Stimulated activated CD4-positive, alpha-beta T cell treated with anti-CD3 and anti-CD28 coated beads, TNF-alpha, amount 100 ng/mL, for 48 hours (primary cell): Measurements from ENCODE around the gene CD3E.

Experiments
- DNase-seq, 3 donors: peaks; one replicate each; pipeline ENCODE4 v3.0.0-alpha.2; 2020; ENCODE audit warnings: low read depth in 3 of 3

The CD3E gene

DNA sequence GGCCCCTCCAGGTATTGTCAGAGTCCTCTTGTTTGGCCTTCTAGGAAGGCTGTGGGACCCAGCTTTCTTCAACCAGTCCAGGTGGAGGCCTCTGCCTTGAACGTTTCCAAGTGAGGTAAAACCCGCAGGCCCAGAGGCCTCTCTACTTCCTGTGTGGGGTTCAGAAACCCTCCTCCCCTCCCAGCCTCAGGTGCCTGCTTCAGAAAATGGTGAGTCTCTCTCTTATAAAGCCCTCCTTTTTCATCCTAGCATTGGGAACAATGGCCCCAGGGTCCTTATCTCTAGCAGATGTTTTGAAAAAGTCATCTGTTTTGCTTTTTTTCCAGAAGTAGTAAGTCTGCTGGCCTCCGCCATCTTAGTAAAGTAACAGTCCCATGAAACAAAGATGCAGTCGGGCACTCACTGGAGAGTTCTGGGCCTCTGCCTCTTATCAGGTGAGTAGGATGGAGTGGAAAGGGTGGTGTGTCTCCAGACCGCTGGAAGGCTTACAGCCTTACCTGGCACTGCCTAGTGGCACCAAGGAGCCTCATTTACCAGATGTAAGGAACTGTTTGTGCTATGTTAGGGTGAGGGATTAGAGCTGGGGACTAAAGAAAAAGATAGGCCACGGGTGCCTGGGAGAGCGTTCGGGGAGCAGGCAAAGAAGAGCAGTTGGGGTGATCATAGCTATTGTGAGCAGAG lies at the start of gene CD3E:
CD3E (plus strand) TSS at position 163 of the 681 bp plus-strand sequence; CDS start at position 386, 223 bp downstream.
- peak in 2 of 3 donors; percentile 59 to 69 for DNase-seq

DNA sequence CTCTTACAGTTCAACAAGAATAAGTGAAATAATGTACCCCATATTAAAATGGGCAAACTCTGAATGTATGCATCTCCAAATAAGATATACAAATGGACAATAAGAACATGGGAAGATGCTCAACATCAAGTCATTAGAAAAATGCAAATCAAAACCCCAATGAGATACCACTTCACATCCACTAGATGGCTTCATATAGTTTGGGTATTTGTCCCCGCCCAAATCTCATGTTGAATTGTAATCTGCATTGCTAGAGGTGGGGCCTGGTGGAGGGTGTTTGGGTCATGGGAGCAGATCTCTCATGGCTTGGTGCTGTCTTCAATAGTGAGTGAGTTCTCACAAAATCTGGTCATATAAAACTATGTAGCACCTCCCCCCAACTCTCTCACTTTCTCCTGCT lies 46.1 kb upstream of the CD3E start:
- no peak for DNase-seq

DNA sequence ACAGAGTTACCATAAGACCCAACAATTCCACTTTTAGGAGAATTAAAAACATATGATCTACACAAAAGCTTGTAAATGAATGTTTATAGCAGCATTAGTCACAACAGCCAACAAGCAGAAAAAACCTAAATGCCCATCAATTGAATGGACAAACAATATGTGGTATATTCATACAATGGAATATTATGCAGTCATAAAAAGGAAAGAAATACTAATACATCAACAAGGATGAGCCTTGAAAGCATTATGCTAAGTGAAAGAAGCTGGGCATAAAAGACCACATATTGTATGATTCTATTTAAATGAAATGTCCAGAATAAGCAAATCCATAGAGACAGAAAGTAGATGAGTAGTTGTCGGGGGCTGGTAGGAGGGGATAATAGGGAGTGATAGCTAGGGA lies 45.4 kb upstream of the CD3E start:
- DNase-seq: no peak

DNA sequence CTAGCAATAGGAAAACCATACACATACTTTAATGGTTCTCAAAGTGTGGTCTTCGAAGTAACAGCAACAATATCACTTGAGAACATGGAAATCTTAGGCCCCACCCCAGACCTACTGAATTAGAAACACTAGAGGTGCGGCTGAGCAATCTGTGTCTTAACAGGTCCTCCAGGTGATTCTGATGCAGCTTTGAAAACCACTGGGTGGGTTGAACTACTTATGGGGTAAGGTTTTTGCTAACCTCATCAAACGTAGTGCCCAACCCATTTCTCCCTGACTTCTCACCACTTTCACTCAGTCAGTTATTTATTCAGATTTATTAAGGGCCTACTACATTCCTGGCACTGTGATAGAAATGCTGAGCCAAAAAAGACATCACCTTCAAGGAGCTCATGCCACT lies 44.2 kb upstream of the CD3E start:
- DNase-seq: no peak

DNA sequence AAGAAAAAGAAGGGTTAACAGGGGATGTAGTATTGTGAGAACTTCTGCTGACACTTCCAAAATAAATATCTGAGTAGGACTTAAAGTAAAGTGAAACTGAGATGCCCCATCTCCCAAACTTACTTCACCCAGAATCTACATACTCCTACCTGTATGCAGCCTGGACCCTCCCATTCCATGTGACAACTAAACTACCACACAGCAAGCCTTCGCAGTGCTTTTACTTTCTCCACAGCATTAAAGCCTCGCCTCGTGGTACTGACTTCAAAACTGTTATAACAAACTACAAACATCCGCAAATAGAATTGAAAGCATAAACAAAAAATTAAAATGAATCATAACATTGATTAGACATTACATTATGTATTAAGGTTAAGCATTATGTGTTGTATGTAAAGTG lies 41.4 kb upstream of the CD3E start:
- no peak for DNase-seq

DNA sequence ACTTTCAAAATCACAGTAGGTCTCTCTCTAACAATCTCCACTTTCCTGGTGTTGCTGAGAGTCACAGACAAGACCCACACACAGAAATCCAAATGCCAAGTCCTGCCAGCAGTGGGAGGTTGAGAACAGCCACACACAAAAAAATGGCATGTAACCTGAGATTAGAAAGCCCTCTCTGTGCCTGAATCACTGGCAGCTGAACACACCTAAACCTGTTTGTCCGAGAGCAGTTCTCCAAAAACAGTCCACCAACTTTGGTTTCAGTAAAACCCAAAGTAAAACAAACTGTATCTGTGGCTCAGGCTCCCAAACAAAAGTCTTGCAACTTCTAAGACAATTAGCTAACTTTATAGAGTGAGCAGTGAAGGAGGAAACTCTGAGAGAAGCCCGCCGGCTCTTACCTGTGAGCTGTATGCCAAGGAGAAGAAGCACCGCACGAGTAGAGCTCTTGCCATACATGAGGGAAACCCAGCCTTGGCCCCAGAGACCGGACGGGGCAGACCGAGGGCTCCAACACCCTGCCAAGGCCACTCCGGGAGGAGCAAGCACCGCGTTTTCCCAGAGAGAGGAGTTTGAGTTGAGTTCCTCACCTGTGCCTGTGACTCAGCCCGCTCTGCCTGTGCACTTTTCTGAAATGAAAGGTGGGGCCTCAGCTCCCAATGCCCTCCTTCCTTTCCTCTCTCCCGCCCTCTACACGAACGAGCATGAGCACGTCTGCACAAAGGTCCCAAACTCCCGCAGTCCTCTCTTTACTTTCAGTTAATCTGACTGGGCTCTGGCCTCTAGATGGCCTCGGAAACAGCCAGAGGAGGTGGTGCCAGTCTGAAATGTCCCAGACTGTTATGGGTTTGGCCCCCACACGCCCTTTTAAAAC lies 40.6 kb upstream of the CD3E start, which contains the start of gene MPZL2:
MPZL2 (minus strand) TSS at position 603 of the 874 bp plus-strand sequence; CDS start at position 459, 144 bp downstream.
- no peak for DNase-seq

DNA sequence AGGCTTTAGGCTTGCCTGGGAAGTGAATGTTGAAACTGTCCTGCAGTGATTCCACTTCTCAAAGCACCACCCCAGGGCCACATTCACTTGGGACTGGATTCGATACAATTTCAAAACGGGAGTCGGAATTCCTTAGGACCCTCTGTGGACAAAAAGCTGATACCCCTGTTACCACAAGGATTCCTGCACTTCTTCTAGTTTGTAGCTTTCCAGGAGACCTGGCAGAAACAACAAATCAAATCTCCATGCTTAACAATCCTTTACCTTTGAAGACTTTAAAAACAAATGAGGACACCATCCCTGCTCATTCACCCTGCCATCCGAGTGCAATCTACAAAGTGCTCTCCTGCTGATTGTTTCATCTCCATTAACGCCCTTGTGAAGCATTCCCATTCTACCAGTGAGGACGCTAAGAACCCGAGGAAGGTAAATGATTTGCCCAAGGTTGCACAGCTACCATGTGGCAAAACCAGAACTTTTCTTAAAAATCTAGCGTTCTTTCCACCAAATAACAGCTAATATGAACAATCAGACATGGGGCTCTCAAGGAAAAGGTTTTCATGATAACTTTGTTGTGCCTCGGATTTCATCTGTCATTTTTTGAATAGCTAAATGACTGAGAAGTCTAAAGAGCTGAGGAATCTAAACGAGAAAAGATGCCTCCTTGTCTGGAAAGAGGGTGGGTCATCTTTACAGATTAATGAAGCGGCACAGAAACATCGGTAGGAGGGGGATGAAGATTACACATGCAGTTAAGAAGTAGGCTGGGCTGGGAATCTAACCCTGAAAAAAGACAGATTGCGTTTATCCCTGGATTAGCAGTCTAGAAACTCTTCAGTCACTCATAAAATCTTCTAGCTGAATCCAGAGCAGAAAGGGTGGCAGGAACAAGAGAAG lies 39.7 kb upstream of the CD3E start:
- no peak for DNase-seq

DNA sequence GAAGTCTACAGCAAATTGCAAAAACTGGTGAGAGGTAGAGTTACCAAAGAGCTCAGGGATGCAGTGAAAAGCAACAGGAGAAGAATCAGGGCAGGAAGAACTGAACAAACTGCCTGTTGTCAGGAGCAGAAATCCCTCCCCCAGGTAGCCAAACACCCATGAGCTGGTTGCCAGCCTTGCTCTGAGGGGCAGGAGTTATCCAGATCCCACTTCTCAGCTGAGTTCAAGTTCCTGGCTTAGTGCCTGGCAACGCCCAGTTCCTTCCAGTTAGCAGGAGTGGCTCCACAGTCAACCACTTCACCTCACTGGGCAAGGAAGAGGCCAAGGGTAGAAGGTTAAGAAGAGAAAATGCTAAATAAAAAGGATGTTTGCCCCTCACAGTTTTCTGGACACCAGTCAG lies 38.6 kb upstream of the CD3E start:
- no peak for DNase-seq

DNA sequence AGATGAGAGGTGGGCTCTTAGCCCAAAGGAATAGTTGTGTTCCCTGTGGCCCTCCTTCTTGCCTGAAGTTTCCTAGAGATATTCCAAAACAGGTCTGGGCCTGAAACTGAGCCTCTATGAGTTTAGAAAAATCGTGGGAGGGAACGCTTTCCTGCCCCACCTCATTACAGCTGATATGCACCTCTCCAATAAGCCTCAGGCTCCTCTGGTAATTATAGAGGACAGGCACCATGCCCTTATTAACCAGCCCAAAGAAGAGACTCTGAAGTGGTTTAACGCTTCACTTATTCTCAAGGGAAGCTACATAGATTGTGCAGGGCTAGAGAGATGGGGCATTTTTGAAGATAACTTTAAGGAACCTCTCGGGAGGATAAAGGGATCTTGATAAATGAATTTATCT lies 37.0 kb upstream of the CD3E start:
- no peak for DNase-seq

DNA sequence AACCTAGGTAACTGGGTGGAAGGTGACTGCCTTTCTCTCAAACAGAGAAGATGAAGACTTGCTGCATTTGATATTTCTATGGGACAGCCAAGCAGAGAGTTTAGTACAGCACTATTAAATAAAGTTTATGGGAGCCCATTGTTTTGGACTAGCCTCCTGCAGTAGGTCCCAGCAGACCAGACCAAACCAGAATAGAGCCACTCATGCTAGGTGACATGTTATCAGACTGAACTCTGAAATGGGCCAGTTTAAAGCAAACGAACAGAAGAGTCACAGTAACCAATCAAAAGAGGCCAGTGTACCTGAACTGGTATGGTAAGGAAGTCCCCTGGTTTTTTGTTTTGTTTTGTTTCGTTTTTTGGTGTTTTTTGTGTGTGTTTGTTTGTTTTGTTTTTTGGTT lies 32.5 kb upstream of the CD3E start:
- DNase-seq: no peak

DNA sequence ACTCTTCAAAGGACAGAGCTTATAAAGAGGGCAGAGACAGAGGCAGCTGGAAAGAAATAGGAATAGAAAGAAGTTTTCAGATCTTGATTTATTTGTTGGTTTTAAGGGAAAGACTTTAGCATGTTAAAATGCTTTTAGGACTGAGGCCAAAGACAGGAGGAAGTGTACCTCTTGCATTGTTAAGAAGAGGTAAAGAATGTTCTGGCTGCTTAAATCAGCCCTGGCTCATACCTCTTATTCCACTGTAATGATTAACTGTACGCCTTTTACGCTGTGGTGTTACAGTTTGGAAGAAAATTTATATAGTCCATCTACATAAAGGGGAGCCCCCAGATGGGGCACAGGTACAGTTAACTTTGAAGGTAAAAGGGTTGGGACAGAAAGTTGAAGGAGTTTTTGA lies 30.3 kb upstream of the CD3E start:
- no peak for DNase-seq

DNA sequence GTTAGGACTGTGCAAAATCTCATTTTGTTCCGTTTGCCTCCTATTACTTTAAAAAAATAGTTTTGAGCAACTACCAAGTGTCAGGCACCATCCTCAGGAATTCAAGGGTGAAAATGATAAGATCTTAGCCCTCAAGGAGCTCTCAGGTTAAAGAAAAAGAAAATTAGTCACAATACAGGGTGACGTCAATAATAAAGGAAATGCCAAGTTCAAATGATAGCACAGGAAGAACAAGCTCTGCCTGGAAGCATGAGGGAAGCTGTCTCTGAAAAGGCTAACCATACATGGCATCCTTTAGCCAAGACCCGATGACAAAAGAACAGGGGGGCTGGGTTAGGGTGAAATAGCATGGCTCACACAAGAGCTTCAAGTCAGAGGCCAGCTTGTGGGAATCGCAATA lies 29.4 kb upstream of the CD3E start:
- DNase-seq: no peak

DNA sequence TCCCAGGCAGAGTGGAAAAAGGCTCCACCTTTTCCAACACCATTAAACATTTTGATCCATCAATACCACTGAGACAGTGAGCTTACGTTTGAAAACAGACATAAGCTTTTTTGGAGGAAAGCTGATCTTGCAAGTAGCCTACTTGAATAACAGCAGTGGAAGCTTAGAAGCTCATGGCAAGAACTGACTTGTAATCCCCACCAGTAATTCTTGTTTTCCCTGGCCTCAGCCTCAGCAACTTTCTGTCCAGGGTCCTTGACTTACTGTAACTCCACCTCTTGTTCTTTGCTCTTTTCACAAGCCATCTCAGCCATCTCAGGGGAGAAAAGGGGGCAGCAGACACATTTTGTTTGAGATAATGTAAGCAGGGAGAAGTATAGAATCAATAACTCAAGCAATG lies 28.1 kb upstream of the CD3E start:
- no peak for DNase-seq

DNA sequence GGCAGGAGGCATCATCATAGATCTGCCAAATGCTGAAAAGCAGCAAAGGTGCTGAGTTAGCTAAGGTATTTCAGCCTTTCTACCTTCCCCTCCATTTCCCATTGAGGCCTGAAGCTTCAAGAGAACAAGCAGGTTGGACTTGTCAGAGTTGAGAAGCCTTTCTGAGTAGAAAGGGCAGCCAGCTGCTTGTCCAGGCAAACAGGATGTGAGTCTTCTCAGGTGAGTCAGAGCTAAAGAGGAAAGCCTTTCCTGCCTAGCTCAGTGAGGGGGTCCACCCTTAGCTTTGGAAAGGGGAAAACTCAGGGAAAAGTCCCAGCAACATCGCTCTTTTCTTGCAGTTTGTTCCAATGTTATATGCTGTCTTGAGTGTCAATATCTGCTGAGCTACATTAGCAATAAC lies 27.2 kb upstream of the CD3E start:
- DNase-seq: no peak

DNA sequence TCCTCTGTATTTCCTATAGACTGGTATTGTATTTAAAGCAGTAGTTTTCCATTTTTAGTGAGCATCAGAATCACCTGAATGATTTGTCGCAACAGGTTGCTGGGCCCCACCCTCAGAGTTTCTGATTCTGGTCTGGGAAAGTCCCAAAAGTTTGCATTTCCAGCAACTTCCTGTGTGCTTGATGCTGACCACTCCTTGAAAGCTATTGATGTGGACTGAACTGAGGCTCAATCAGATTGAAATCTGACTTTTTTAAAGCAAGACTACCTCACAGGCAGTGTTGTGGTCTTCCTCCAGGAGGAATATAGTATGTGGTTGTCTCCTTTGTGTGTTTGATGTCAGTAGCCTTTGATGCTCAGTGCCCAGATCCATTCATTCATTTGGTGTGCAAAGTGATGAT lies 23.2 kb upstream of the CD3E start:
- no peak for DNase-seq

DNA sequence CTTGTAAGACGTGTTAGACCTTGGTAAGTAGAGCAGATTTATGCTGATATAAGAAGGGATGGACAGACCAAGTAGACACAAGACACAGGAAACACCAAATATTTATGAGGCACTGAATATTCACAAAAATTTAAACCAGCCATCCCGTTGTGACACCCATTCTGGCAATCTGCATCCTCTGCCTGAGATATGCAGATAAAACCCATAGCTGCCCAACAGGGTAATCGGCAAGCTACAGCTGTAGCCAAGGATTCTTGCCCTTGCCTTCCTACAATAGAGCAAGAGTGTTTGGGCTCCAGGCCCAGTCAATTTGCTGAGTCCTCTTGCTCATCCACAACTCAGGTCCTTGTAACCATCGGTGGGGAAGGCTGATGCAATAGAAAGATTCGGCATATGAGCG lies 21.9 kb upstream of the CD3E start:
- DNase-seq: no peak

DNA sequence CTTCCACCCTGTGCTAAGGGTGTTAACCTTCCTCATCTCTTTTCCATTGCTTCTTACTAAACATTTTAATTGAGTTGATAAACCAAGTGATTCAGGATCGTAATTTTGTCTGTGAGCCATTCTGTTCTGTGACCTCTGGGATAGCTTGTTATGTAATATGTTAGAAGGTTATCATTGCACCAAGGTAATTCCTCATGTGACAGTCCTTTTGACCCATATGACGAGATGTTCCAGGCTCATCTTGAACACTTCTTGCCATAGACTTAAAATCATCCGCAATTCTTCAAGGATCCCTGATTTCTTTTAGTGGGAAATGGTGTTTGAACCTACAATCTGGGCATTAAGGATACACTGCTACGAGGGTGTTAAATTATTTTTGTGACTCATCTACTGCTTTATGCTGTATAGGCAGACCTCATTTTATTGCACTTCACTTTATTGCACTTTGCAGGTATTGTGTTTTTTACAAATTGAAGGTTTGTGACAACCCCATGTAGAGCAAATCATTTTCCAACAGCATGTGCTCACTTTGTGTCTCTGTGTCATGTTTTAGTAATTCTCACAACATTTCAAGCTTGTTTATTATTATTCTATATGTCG lies 21.4 kb upstream of the CD3E start:
- DNase-seq: no peak

DNA sequence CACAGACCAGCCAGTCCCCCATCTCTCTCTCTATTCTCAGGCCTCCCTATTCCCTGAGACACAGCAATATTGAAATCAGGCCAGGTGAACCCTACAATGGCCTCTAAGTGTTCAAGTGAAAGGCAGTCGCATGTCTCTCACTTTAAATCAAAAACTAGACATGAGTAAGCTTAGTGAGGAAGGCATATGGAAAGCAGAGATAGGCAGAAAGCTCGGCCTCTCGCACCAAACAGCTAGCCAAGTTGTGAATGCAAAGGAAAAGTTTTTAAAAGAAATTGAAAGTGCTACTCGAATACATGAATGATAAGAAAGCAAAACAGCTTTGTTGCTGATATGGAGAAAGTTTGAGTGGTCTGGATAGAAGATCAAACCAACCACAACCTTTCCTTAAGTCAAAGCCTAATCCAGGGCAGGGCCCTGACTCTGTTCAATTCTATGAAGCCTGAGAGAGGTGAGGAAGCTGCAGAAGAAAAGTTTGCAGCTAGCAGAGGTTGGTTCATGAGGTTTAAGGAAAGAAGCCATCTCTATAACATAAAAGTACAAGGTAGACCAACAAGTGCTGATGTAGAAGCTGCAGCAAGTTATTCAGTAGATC lies 20.7 kb upstream of the CD3E start:
- DNase-seq: no peak

DNA sequence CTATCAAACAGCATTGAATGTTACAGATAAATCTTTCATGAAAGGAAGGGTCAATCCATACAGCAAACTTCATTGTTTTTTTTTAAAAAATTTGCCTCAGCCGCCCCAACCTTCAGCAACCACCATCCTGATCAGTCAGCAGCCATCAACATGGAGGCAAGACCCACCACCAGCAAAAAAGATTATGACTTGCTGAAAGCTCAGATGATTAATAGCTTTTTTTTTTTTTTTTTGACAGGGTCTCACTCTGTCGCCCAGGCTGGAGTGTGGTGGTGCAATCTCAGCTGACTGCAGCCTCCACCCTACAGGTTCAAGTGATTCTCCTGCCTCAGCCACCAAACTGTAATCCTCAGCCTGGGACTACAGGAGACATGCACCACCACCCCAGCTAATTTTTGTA lies 18.0 kb upstream of the CD3E start:
- no peak for DNase-seq

DNA sequence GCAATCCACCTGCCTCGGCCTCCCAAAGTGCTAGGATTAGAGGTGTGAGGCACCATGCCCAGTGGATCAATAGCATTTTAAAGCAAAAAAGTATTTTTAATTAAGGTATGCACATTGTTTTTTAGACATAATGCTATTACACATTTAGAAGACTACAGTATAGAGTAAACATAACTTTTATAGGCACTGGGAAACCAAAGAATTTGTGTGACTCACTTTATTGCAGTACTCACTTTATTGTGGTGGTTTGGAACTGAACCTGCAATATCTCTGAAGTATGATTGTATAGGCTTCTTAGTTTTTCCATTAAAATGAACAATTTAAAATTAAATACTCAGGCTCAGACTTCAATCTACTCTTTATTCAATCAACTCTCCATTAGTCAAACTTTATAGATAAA lies 17.5 kb upstream of the CD3E start:
- no peak for DNase-seq

DNA sequence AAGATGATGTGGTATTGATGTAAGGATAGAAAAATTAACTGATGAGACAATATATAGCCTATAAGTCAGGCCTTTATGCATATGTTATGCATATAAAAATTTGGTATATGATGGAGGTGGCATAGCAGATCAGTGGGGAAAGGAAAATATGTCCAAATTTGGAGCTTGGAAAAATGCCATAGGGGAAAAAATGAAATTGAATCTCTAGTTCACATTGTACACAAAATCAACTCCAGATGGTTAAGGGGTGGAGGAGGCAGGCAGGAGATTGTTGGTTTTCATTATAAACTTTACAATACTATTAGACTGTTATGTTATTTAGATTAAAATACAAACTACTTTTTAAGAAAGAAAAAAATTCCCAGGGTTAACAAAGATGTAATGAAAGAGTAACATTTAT lies 15.1 kb upstream of the CD3E start:
- no peak for DNase-seq
